ENCODE data around the gene B3GALT4. TPM values are rescaled to one million over a fixed set of nuclear protein-coding genes. Genes with fewer than 3 reads are reported as not detected.
"Not testable (repeated sequence)": the region's sequence is repeated elsewhere in the genome, so short reads cannot be mapped to it uniquely, and the experiment has no call there.

Gene B3GALT4
- total RNA-seq, 1 experiment from 2014 or later, result 7.9 TPM

GRCh38 chr6:33273924-33274902 is 2.7 kb upstream of the B3GALT4 start:
- H3K9me2 ChIP-seq (replicated peaks; ENCODE audit: low read length), result no peaks in the 10 kb centered on the region
- BruUV-seq (replicated peaks), result no TSS peak
- peak overlapping the region; percentile 98; the same call in 1 of the 2 replicates for H3K9ac ChIP-seq (ENCODE audit: low read length)
- no peak for TF ChIP-seq EZH2 (IDR thresholded peaks at IDR 0.05; ENCODE audit: low read length, unreplicated experiment)
- no peaks in the 10 kb centered on the region for H3K27me3 ChIP-seq (ENCODE audit: low read length)
- H3K79me2 ChIP-seq (ENCODE audit: low read length), result peaks cover 59% of the 10 kb centered on the region
- peak overlapping the region; percentile 87 for H3K4me3 ChIP-seq (ENCODE audit: low read length)
- peaks cover 39% of the 10 kb centered on the region for H3K36me3 ChIP-seq (ENCODE audit: low read depth, low read length)
- H3K4me1 ChIP-seq (ENCODE audit: insufficient read depth, low read length), result peaks cover 46% of the 10 kb centered on the region
- H2AFZ ChIP-seq (ENCODE audit: low read length), result no peak overlapping the region
- no peaks in the 10 kb centered on the region for H3K9me3 ChIP-seq (ENCODE audit: low read length)
- ATAC-seq (no peak), DNase-seq (no peak)
- H4K20me1 ChIP-seq (ENCODE audit: low read length), result peaks cover 38% of the 10 kb centered on the region
- intact Hi-C loops (cut with micrococcal nuclease), result loop anchor here (10.0 kb wide), 1 partner anchor 69 kb away; the partner anchor contains the start of genes HSD17B8, RING1, RXRB and SLC39A7
- ChIA-PET CTCF (no interaction called here), POLR2A (ENCODE audit: unreplicated experiment) (interaction anchor here (0.6 kb wide), 1 partner anchor 13 kb away, joined by 5 read pairs; no protein-coding TSS in a partner anchor)
- H3F3A ChIP-seq (ENCODE audit: low read length, unreplicated experiment), result peaks cover 29% of the 10 kb centered on the region
- peak overlapping the region; percentile 98 for H3K4me2 ChIP-seq (ENCODE audit: low read length)
- H3K27ac ChIP-seq (ENCODE audit: low read length), result 0 out of 2 replicates have a peak overlapping the region, but pooled peaks have one; percentile 5

DNA sequence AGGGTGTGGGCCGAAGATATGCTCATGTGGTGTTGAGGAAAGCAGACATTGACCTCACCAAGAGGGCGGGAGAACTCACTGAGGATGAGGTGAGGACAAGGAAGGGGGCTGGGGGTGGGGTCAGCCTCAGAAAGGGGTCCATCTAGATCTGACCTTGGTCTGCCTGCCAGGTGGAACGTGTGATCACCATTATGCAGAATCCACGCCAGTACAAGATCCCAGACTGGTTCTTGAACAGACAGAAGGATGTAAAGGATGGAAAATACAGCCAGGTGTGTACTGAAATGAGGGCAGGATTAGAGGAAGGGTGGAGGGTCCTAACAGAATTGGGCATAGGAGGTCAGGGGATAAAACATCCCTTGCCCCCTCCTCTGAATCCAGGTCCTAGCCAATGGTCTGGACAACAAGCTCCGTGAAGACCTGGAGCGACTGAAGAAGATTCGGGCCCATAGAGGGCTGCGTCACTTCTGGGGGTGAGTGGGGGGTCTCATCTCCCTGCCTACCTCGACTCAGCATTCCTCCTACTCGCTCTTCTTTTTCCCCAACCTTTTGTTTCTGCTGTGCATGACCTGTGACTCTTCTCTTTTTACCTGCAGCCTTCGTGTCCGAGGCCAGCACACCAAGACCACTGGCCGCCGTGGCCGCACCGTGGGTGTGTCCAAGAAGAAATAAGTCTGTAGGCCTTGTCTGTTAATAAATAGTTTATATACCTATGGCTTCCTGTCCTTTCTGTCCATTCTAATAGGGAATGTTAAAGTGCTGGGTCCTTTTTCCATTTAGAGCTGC is 935 bp upstream of the B3GALT4 start:
- ATAC-seq; H3K9me3 ChIP-seq (ENCODE audit: low read length); H3K27me3 ChIP-seq (ENCODE audit: low read length); H2AFZ ChIP-seq (ENCODE audit: low read length); DNase-seq; H3K9me2 ChIP-seq (replicated peaks; ENCODE audit: low read length); BruUV-seq (replicated peaks): not testable (repeated sequence)
- H3K4me3 ChIP-seq (ENCODE audit: low read length), result peak overlapping the region; percentile 87
- H3K4me2 ChIP-seq (ENCODE audit: low read length), result peak overlapping the region; percentile 98
- CTCF ChIA-PET, result interaction anchor here (0.7 to 1.1 kb wide), 2 partner anchors 23 to 26 kb away, joined by 3 to 5 read pairs; no protein-coding TSS in a partner anchor
- peaks cover 42% of the 10 kb centered on the region for H3K4me1 ChIP-seq (ENCODE audit: insufficient read depth, low read length)
- H3K27ac ChIP-seq (ENCODE audit: low read length), result peak overlapping the region; percentile 77
- peaks cover 44% of the 10 kb centered on the region for H3K79me2 ChIP-seq (ENCODE audit: low read length)
- peaks cover 29% of the 10 kb centered on the region for H3F3A ChIP-seq (ENCODE audit: low read length, unreplicated experiment)
- intact Hi-C loops (cut with micrococcal nuclease), result loop anchor here (10.0 kb wide), 1 partner anchor 71 kb away; the partner anchor contains the start of genes HSD17B8, RING1, RXRB and SLC39A7
- POLR2A ChIA-PET (ENCODE audit: unreplicated experiment), result interaction anchor here (0.5 kb wide), 1 partner anchor 13 kb away, joined by 12 read pairs; the partner anchor contains the start of genes PFDN6 and WDR46
- H4K20me1 ChIP-seq (ENCODE audit: low read length), result peaks cover 38% of the 10 kb centered on the region
- peaks cover 43% of the 10 kb centered on the region for H3K36me3 ChIP-seq (ENCODE audit: low read depth, low read length)
- H3K9ac ChIP-seq (ENCODE audit: low read length), result peak overlapping the region; percentile 71

DNA sequence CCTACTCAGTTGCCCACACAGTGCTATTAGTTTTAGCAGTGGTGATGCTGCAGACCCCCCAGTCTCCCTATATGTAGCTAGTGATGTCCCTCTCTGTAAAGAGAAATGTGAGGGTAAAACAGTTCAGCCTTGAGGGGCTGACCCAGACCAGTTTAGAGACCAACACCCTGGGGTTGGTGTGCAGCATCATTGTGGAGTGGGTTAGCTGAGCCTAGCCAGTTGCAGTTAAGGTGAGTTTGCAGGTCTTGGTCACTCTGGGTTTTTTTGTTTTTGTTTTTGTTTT is 401 bp upstream of the B3GALT4 start:
- Histone ChIP-seq H3K9me2 (replicated peaks; ENCODE audit: low read length) (no peaks in the 10 kb centered on the region), H3K27me3 (ENCODE audit: low read length) (no peaks in the 10 kb centered on the region), H3K36me3 (ENCODE audit: low read depth, low read length) (peaks cover 43% of the 10 kb centered on the region), H3F3A (ENCODE audit: low read length, unreplicated experiment) (peaks cover 29% of the 10 kb centered on the region), H3K79me2 (ENCODE audit: low read length) (peaks cover 40% of the 10 kb centered on the region), H3K4me3 (ENCODE audit: low read length) (peak overlapping the region; percentile 87), H3K27ac (ENCODE audit: low read length) (peak overlapping the region; percentile 77), H3K9ac (ENCODE audit: low read length) (peak overlapping the region; percentile 71), H3K4me2 (ENCODE audit: low read length) (peak overlapping the region; percentile 98), H4K20me1 (ENCODE audit: low read length) (peaks cover 38% of the 10 kb centered on the region), H2AFZ (ENCODE audit: low read length) (no peak overlapping the region), H3K4me1 (ENCODE audit: insufficient read depth, low read length) (peaks cover 42% of the 10 kb centered on the region), H3K9me3 (ENCODE audit: low read length) (no peaks in the 10 kb centered on the region)
- intact Hi-C loops (cut with micrococcal nuclease), result loop anchor here (10.0 kb wide), 1 partner anchor 72 kb away; the partner anchor contains the start of genes HSD17B8, RING1, RXRB and SLC39A7
- ChIA-PET POLR2A (ENCODE audit: unreplicated experiment) (interaction anchor here (0.5 kb wide), 1 partner anchor 13 kb away, joined by 12 read pairs; the partner anchor contains the start of genes PFDN6 and WDR46), CTCF (interaction anchor here (1.1 to 1.6 kb wide), 2 partner anchors 23 to 41 kb away, joined by 3 to 18 read pairs; partner anchors contain the start of gene ZBTB22)
- DNase-seq, result no peak
- BruUV-seq (replicated peaks), result no TSS peak
- TF ChIP-seq EZH2phosphoT487 (IDR thresholded peaks at IDR 0.05; ENCODE audit: borderline replicate concordance, low read length) (no peak), EZH2 (IDR thresholded peaks at IDR 0.05; ENCODE audit: low read length, unreplicated experiment) (no peak)
- TF ChIP-seq, protein P1, sequence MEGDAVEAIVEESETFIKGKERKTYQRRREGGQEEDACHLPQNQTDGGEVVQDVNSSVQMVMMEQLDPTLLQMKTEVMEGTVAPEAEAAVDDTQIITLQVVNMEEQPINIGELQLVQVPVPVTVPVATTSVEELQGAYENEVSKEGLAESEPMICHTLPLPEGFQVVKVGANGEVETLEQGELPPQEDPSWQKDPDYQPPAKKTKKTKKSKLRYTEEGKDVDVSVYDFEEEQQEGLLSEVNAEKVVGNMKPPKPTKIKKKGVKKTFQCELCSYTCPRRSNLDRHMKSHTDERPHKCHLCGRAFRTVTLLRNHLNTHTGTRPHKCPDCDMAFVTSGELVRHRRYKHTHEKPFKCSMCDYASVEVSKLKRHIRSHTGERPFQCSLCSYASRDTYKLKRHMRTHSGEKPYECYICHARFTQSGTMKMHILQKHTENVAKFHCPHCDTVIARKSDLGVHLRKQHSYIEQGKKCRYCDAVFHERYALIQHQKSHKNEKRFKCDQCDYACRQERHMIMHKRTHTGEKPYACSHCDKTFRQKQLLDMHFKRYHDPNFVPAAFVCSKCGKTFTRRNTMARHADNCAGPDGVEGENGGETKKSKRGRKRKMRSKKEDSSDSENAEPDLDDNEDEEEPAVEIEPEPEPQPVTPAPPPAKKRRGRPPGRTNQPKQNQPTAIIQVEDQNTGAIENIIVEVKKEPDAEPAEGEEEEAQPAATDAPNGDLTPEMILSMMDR (conservative IDR thresholded peaks at IDR 0.05; ENCODE audit: low read depth, low read length), result no peak
- ATAC-seq, result no peak

Data from PC-3 (cell line).